GM12874 (cell line): ENCODE measurements around the gene TM9SF4.

Experiments used
- CTCF ChIP-seq: IDR thresholded peaks from 2 replicates; pipeline ENCODE4 v1.5.1; 2011; ENCODE audit warnings: low read depth, mild to moderate bottlenecking, control low read depth, low read length, moderate library complexity; ENCODE audit not compliant: insufficient read depth

The TM9SF4 gene

GRCh38 chr20:32142991-32143390 lies 33.5 kb downstream of the TM9SF4 start:
- TF ChIP-seq CTCF, result no peak

GRCh38 chr20:32144898-32145662 lies 35.6 kb downstream of the TM9SF4 start:
- no peak for TF ChIP-seq CTCF

GRCh38 chr20:32149566-32150170 lies 40.2 kb downstream of the TM9SF4 start:
- TF ChIP-seq CTCF, result no peak

GRCh38 chr20:32150291-32150848 lies 40.9 kb downstream of the TM9SF4 start:
- no peak for TF ChIP-seq CTCF

GRCh38 chr20:32152421-32153155 lies 43.1 kb downstream of the TM9SF4 start:
- no peak for TF ChIP-seq CTCF

GRCh38 chr20:32153156-32153665 lies 43.7 kb downstream of the TM9SF4 start:
- no peak for TF ChIP-seq CTCF

GRCh38 chr20:32153771-32154170 lies 44.3 kb downstream of the TM9SF4 start:
- no peak for TF ChIP-seq CTCF
